Ascending aorta (tissue), 2 donors: ENCODE data around the gene STYXL2. TPM values are rescaled to one million over a fixed set of nuclear protein-coding genes. Genes with fewer than 3 reads are reported as not detected.

ENCODE experiments used
- DNase-seq, 2 donors: peaks; one replicate each; pipeline ENCODE4 v3.0.0-alpha.2; 2019; ENCODE audit warnings: low spot score in 2 of 2
- H3K27ac ChIP-seq, 2 donors: fragments of 200-600 bp; sonication (generic); one replicate each; pipeline ENCODE4 v1.5.1; 2016 to 2017; ENCODE audit warnings: mild to moderate bottlenecking in 1 of 2
- H3K27me3 ChIP-seq: fragments of 200-600 bp; sonication (generic); one replicate; pipeline ENCODE4 v1.5.1; 2017
- H3K36me3 ChIP-seq, 2 donors: fragments of 200-600 bp; sonication (generic); one replicate each; pipeline ENCODE4 v1.5.1; 2016
- H3K4me1 ChIP-seq, 2 donors: fragments of 200-600 bp; sonication (generic); one replicate each; pipeline ENCODE4 v1.5.1; 2016 to 2017; ENCODE audit warnings: mild to moderate bottlenecking in 1 of 2
- H3K4me3 ChIP-seq, 2 donors: fragments of 200-600 bp; sonication (generic); one replicate each; pipeline ENCODE4 v1.5.1; 2016 to 2017; ENCODE audit warnings: mild to moderate bottlenecking in 1 of 2
- H3K9me3 ChIP-seq, 2 donors: fragments of 200-600 bp; sonication (generic); one replicate each; pipeline ENCODE4 v1.5.1; 2016
- CTCF ChIP-seq, 3 experiments: fragments of 200-600 bp in 2 of 3; fragments of 450-650 bp in 1 of 3; sonication (generic) in 2 of 3; IDR thresholded peaks; one replicate each; pipeline ENCODE4 v1.5.1; 2016 to 2019; ENCODE audit warnings: antibody characterized with exemption in 3 of 3, mild to moderate bottlenecking in 1 of 3, moderate library complexity in 1 of 3
- intact Hi-C: fragments of 100-400 bp; cut with DNase I; formaldehyde crosslinking; loops from one replicate; pipeline ENCODE4 v1.15.1; 2023
- total RNA-seq: library from RNA; depleted of rRNA; stranded (reverse); fragments of >200 nt; gene quantifications from one replicate; pipeline ENCODE4 v1.1.0, GENCODE V29; 2016

Gene STYXL2
- total RNA-seq, 1 donor from 2014 or later, result 0.96 TPM

GRCh38 chr1:167121375-167122120 lies 27.7 kb downstream of the STYXL2 start:
- H3K27me3 ChIP-seq, result no peaks in the 10 kb centered on the region
- H3K9me3 ChIP-seq, result no peaks in the 10 kb centered on the region
- DNase-seq, result no peak
- no peak overlapping the region for H3K27ac ChIP-seq
- TF ChIP-seq CTCF (IDR thresholded peaks at IDR 0.05), result no peak
- intact Hi-C loops, result no loop called here
- peak overlapping the region; percentile 21 to 41 for H3K4me3 ChIP-seq
- peaks cover 10 to 22% of the 10 kb centered on the region in 2 donors for H3K36me3 ChIP-seq
- no peaks in the 10 kb centered on the region for H3K4me1 ChIP-seq

DNA sequence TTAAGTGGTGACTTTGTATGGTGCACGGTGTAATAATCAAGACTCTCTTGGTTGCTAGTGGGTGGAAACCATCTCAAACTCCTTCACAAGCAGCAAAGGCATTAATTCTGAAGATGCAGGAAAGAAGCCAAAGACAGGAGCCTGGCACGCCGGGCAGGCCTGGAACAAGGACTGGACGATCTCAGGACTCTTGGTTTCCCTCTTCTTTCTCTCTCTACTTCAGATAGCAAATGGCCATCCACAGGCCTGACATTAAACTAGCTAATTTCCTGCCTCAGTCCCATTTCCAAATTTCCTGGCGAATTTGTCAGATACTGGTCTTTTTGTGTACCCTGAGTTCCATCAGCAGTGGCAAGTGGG lies 28.2 kb downstream of the STYXL2 start:
- H3K4me1 ChIP-seq, result no peaks in the 10 kb centered on the region
- no peaks in the 10 kb centered on the region for H3K9me3 ChIP-seq
- H3K27ac ChIP-seq, result no peak overlapping the region
- DNase-seq, result no peak
- no peaks in the 10 kb centered on the region for H3K27me3 ChIP-seq
- no peak overlapping the region for H3K4me3 ChIP-seq
- intact Hi-C loops, result no loop called here
- peaks cover 15 to 25% of the 10 kb centered on the region in 2 donors for H3K36me3 ChIP-seq
- no peak for TF ChIP-seq CTCF (IDR thresholded peaks at IDR 0.05)

GRCh38 chr1:167122568-167122967 lies 28.7 kb downstream of the STYXL2 start:
- Histone ChIP-seq H3K27me3 (no peaks in the 10 kb centered on the region), H3K4me1 (no peaks in the 10 kb centered on the region), H3K4me3 (no peak overlapping the region), H3K36me3 (peaks cover 15 to 24% of the 10 kb centered on the region in 2 donors), H3K27ac (no peak overlapping the region), H3K9me3 (no peaks in the 10 kb centered on the region)
- intact Hi-C loops, result no loop called here
- no peak for DNase-seq
- no peak for TF ChIP-seq CTCF (IDR thresholded peaks at IDR 0.05)

DNA sequence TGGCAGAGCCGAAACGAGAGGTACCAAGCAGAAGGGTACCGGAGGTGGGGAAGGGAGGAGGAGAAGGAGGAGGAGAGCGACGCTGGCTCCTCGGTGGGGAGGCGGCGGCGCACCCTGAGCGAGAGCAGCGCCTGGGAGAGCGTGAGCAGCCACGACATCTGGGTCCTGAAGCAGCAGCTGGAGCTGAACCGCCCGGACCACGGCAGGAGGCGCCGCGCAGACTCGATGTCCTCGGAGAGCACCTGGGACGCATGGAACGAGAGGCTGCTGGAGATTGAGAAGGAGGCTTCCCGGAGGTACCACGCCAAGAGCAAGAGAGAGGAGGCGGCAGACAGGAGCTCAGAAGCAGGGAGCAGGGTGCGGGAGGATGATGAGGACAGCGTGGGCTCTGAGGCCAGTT lies 32.4 kb downstream of the STYXL2 start:
- no peak for DNase-seq
- intact Hi-C loops, result loop anchor here (5.0 kb wide), 1 partner anchor 59 kb away; no protein-coding TSS in a partner anchor
- TF ChIP-seq CTCF (IDR thresholded peaks at IDR 0.05), result no peak
- Histone ChIP-seq H3K27me3 (no peaks in the 10 kb centered on the region), H3K27ac (no peak overlapping the region), H3K36me3 (peaks cover 15 to 24% of the 10 kb centered on the region in 2 donors), H3K4me3 (no peak overlapping the region), H3K9me3 (no peaks in the 10 kb centered on the region), H3K4me1 (no peaks in the 10 kb centered on the region)

DNA sequence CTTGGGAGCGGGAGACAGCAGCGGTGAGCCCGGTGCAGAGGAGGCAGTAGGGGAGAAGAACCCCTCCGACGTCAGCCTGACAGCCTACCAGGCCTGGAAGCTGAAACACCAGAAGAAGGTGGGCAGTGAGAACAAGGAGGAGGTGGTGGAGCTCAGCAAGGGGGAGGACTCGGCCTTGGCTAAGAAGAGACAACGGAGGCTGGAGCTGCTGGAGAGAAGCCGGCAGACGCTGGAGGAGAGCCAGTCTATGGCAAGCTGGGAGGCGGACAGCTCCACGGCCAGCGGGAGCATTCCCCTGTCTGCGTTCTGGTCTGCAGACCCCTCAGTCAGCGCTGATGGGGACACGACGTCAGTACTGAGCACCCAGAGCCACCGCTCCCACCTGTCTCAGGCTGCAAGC lies 32.9 kb downstream of the STYXL2 start:
- no peaks in the 10 kb centered on the region for H3K27me3 ChIP-seq
- H3K36me3 ChIP-seq, result peaks cover 15 to 24% of the 10 kb centered on the region in 2 donors
- no peak overlapping the region for H3K27ac ChIP-seq
- DNase-seq, result no peak
- intact Hi-C loops, result loop anchor here (5.0 kb wide), 1 partner anchor 60 kb away; no protein-coding TSS in a partner anchor
- no peak for TF ChIP-seq CTCF (IDR thresholded peaks at IDR 0.05)
- H3K4me1 ChIP-seq, result no peaks in the 10 kb centered on the region
- no peak overlapping the region for H3K4me3 ChIP-seq
- no peaks in the 10 kb centered on the region for H3K9me3 ChIP-seq
